HG02970 (cell line): Measurements from ENCODE around the gene TREML1.
"Not testable (repeated sequence)": the region's sequence is repeated elsewhere in the genome, so short reads cannot be mapped to it uniquely, and the experiment has no call there.

ENCODE experiments used
- ATAC-seq: cut with Tn5 transposase; IDR thresholded peaks from one replicate; pipeline ENCODE4 v1.9.1; 2021; ENCODE audit warnings: mild to moderate bottlenecking, moderate library complexity, moderate number of reproducible peaks; ENCODE audit not compliant: unreplicated experiment, low FRiP score

TREML1 gene

GRCh38 chr6:41153992-41154625 is at the start of gene TREML1:
Gene TREML1 (minus strand): TSS chr6:41154347. CDS start chr6:41154288, 59 bp downstream.
- no peak for ATAC-seq

- ATAC-seq: no peak
Measured at GRCh38 chr6:41201764-41202173, 47.6 kb upstream of the TREML1 start.

GRCh38 chr6:41200901-41201763 is 47.0 kb upstream of the TREML1 start, which contains the start of gene TREML2:
Gene TREML2 (minus strand): TSS chr6:41201149. CDS start chr6:41201008, 141 bp downstream.
- no peak for ATAC-seq

GRCh38 chr6:41200296-41200900 is 46.3 kb upstream of the TREML1 start:
- no peak for ATAC-seq

GRCh38 chr6:41199552-41200246 is 45.6 kb upstream of the TREML1 start:
- ATAC-seq: no peak

GRCh38 chr6:41197234-41197633 is 43.1 kb upstream of the TREML1 start:
- ATAC-seq: no peak

GRCh38 chr6:41194386-41194785 is 40.2 kb upstream of the TREML1 start:
- ATAC-seq: no peak

- ATAC-seq: no peak
Measured at GRCh38 chr6:41193884-41194283, 39.7 kb upstream of the TREML1 start.

GRCh38 chr6:41193171-41193734 is 39.1 kb upstream of the TREML1 start:
- no peak for ATAC-seq

GRCh38 chr6:41191569-41191968 is 37.4 kb upstream of the TREML1 start:
- no peak for ATAC-seq

GRCh38 chr6:41190791-41191190 is 36.6 kb upstream of the TREML1 start:
- ATAC-seq: no peak

- ATAC-seq: no peak
Measured at GRCh38 chr6:41189967-41190366, 35.8 kb upstream of the TREML1 start.

- not testable (repeated sequence) for ATAC-seq
Measured at GRCh38 chr6:41189046-41189445, 34.9 kb upstream of the TREML1 start.

GRCh38 chr6:41187924-41188886 is 34.1 kb upstream of the TREML1 start:
- no peak for ATAC-seq

- ATAC-seq: no peak
Measured at GRCh38 chr6:41186031-41186562, 31.9 kb upstream of the TREML1 start.

GRCh38 chr6:41184761-41185160 is 30.6 kb upstream of the TREML1 start:
- ATAC-seq: no peak

GRCh38 chr6:41182069-41183034 is 28.2 kb upstream of the TREML1 start:
- no peak for ATAC-seq

GRCh38 chr6:41181566-41181965 is 27.4 kb upstream of the TREML1 start:
- no peak for ATAC-seq
